Panc1 (cell line): ENCODE data around the gene NSD2. TPM values are rescaled to one million over a fixed set of nuclear protein-coding genes. Genes with fewer than 3 reads are reported as not detected.

Source experiments
- ATAC-seq: fragments of 200-7000 bp; cut with Tn5 transposase; 2 replicates; pipeline ENCODE4 v1.9.1; 2020; ENCODE audit warnings: mild to moderate bottlenecking, moderate library complexity
- BruUV-seq: library from RNA; stranded (reverse); fragments of 400-500 nt; replicated peaks from 2 replicates; lab custom pipeline; 2021; lab: Mats Ljungman, UMichigan
- CTCF ChIA-PET: fragments of 300-600 bp; sonication (Branson Sonifier 250); formaldehyde crosslinking; loops from one replicate; lab custom pipeline; 2022; ENCODE audit warnings: antibody characterized with exemption; lab: Charles Lee
- POLR2A ChIA-PET: fragments of 300-600 bp; sonication (Branson Sonifier 250); formaldehyde crosslinking; loops from one replicate; lab custom pipeline; 2022; ENCODE audit warnings: antibody characterized with exemption; lab: Charles Lee
- DNase-seq: peaks from one replicate; pipeline ENCODE4 v3.0.0-alpha.2; 2010; ENCODE audit warnings: low read depth, low spot score
- H3K27ac ChIP-seq: 2 replicates; pipeline ENCODE4 v1.5.1; 2011; ENCODE audit warnings: mild to moderate bottlenecking, low read length, inconsistent platforms
- H3K27me3 ChIP-seq: fragments of 200-500 bp; sonication (Bioruptor generic); 2 replicates; pipeline ENCODE4 v1.6.0; 2014; ENCODE audit warnings: low read length, inconsistent platforms; ENCODE audit not compliant: control insufficient read depth, insufficient read depth
- H3K36me3 ChIP-seq: fragments of 200-500 bp; sonication (Bioruptor generic); 2 replicates; pipeline ENCODE4 v1.5.1; 2014; ENCODE audit warnings: inconsistent platforms, mild to moderate bottlenecking, low read length, moderate library complexity; ENCODE audit not compliant: control insufficient read depth, insufficient read depth
- H3K4me1 ChIP-seq: 2 replicates; pipeline ENCODE4 v1.5.1; 2011; ENCODE audit warnings: inconsistent platforms, mild to moderate bottlenecking, low read length, moderate library complexity; ENCODE audit not compliant: control insufficient read depth, insufficient read depth
- H3K4me3 ChIP-seq, 2 experiments: 2 replicates each; pipeline ENCODE4 v1.5.1; 2011 to 2012; ENCODE audit warnings: low read depth in 2 of 2, low read length in 2 of 2, mild to moderate bottlenecking in 2 of 2, inconsistent platforms in 1 of 2, moderate library complexity in 1 of 2
- H3K9me3 ChIP-seq: fragments of 200-500 bp; sonication (Bioruptor generic); 2 replicates; pipeline ENCODE4 v1.5.1; 2014; ENCODE audit warnings: low read depth, mild to moderate bottlenecking, inconsistent platforms, low read length, moderate library complexity; ENCODE audit not compliant: control insufficient read depth, insufficient read depth
- POLR2AphosphoS5 ChIP-seq: IDR thresholded peaks from 2 replicates; pipeline ENCODE4 v1.6.1; 2012; ENCODE audit warnings: mild to moderate bottlenecking, low read depth, low read length, moderate library complexity
- SIN3A ChIP-seq: IDR thresholded peaks from 2 replicates; pipeline ENCODE4 v1.6.1; 2012; ENCODE audit warnings: low read depth, mild to moderate bottlenecking, low read length, moderate library complexity, borderline replicate concordance; ENCODE audit not compliant: insufficient read depth
- TCF7L2 ChIP-seq: IDR thresholded peaks from 2 replicates; pipeline ENCODE4 v1.6.1; 2011; ENCODE audit warnings: mild to moderate bottlenecking, low read depth, low read length, inconsistent platforms
- in situ Hi-C: cut with HindIII; loops from 2 replicates; pipeline ENCODE4 v1.10.0; 2016; ENCODE audit warnings: low sequenced_read_pairs, low pct_unique_long_range_greater_than_20kb
- intact Hi-C: fragments of 100-400 bp; cut with micrococcal nuclease; formaldehyde crosslinking; loops from one replicate; pipeline ENCODE4 v1.10.0; 2022; ENCODE audit not compliant: unreplicated experiment
- total RNA-seq: library from RNA; stranded (reverse); gene quantifications from one replicate; pipeline ENCODE4 v1.2.1, GENCODE V29; 2021; ENCODE audit not compliant: unreplicated experiment
- TF ChIP-seq, protein P1 (sequence below): fragments of 450-650 bp; IDR thresholded peaks from 2 replicates; pipeline ENCODE4 v1.5.1; 2017; ENCODE audit warnings: mild to moderate bottlenecking
- TF ChIP-seq, protein P2 (sequence below), 2 experiments: IDR thresholded peaks; 2 replicates each; pipeline ENCODE4 v1.6.1; 2011 to 2012; ENCODE audit warnings: low read depth in 2 of 2, control low read depth in 1 of 2, low read length in 1 of 2, mild to moderate bottlenecking in 1 of 2, moderate library complexity in 1 of 2; ENCODE audit not compliant: insufficient read depth in 1 of 2

The NSD2 gene
- total RNA-seq, 1 experiment from 2014 or later: 116 TPM

DNA sequence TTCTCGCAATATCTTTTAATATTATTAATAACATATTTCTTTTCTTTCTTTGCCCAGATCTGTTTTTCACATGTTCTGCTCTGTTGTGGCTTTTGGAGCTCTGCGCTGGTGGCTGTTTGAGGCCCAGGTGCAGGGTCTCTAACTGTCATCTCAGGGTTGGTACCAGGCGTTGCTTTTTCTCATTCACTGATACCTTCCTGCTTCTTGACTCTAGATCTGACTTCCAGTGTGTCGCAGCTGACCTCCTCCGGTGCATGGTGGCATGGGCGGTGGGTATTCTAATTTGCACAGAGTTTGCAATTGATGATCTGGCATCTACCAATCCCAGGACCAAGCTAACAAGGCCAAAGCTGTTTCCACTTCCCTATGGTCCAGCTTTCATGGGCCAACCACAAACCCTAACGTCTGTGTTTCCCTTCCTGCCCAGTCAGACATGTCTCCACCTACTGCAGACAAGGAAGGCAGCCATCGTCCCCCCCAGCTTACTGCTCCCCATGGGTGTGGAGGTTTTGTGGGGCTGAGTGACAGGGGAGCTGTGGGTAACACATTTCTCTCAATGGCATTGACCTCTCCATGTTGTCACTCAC, 40.5 kb upstream of the NSD2 start:
- Histone ChIP-seq H3K36me3 (no peaks in the 10 kb centered on the region), H3K9me3 (no peaks in the 10 kb centered on the region), H3K4me1 (no peaks in the 10 kb centered on the region), H3K27me3 (no peaks in the 10 kb centered on the region), H3K4me3 (no peak overlapping the region), H3K27ac (no peak overlapping the region)
- ChIA-PET POLR2A (no interaction called here), CTCF (no interaction called here)
- TF ChIP-seq TCF7L2 (no peak), SIN3A (no peak), POLR2AphosphoS5 (no peak)
- TF ChIP-seq, protein P1, sequence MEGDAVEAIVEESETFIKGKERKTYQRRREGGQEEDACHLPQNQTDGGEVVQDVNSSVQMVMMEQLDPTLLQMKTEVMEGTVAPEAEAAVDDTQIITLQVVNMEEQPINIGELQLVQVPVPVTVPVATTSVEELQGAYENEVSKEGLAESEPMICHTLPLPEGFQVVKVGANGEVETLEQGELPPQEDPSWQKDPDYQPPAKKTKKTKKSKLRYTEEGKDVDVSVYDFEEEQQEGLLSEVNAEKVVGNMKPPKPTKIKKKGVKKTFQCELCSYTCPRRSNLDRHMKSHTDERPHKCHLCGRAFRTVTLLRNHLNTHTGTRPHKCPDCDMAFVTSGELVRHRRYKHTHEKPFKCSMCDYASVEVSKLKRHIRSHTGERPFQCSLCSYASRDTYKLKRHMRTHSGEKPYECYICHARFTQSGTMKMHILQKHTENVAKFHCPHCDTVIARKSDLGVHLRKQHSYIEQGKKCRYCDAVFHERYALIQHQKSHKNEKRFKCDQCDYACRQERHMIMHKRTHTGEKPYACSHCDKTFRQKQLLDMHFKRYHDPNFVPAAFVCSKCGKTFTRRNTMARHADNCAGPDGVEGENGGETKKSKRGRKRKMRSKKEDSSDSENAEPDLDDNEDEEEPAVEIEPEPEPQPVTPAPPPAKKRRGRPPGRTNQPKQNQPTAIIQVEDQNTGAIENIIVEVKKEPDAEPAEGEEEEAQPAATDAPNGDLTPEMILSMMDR: no peak
- TF ChIP-seq, protein P2, sequence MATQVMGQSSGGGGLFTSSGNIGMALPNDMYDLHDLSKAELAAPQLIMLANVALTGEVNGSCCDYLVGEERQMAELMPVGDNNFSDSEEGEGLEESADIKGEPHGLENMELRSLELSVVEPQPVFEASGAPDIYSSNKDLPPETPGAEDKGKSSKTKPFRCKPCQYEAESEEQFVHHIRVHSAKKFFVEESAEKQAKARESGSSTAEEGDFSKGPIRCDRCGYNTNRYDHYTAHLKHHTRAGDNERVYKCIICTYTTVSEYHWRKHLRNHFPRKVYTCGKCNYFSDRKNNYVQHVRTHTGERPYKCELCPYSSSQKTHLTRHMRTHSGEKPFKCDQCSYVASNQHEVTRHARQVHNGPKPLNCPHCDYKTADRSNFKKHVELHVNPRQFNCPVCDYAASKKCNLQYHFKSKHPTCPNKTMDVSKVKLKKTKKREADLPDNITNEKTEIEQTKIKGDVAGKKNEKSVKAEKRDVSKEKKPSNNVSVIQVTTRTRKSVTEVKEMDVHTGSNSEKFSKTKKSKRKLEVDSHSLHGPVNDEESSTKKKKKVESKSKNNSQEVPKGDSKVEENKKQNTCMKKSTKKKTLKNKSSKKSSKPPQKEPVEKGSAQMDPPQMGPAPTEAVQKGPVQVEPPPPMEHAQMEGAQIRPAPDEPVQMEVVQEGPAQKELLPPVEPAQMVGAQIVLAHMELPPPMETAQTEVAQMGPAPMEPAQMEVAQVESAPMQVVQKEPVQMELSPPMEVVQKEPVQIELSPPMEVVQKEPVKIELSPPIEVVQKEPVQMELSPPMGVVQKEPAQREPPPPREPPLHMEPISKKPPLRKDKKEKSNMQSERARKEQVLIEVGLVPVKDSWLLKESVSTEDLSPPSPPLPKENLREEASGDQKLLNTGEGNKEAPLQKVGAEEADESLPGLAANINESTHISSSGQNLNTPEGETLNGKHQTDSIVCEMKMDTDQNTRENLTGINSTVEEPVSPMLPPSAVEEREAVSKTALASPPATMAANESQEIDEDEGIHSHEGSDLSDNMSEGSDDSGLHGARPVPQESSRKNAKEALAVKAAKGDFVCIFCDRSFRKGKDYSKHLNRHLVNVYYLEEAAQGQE (IDR thresholded peaks at IDR 0.05; ENCODE audit: insufficient read depth in 1 of 2, low read depth in 2 of 2, low read length in 1 of 2): no peak
- in situ Hi-C loops (no loop called here), intact Hi-C loops (no loop called here)
- no TSS peak for BruUV-seq
- DNase-seq (no peak), ATAC-seq (no peak)

DNA sequence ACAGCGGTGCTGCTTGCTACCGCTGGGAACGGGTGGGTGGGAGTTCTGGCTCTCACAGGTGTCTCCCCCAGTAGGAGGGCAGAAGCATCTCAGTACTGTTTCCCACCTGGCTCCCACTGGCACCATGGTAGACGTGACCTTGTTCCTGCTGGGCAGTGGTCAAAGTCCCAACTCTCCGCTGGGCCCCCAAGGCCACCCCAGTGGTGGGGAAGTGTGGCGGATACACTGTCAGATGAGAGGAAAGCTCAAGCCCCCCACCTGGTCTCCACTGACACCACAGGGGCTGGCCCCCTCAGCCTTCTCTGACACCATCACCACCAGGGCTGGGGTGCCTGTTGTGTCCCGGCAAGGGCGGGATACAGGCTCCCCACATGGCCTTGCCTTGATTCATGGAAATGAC, 39.9 kb upstream of the NSD2 start:
- no peaks in the 10 kb centered on the region for H3K4me1 ChIP-seq
- ATAC-seq (no peak), DNase-seq (no peak)
- ChIA-PET POLR2A (no interaction called here), CTCF (interaction anchor here (0.5 kb wide), 1 partner anchor 18 kb away, joined by 4 read pairs; no protein-coding TSS in a partner anchor)
- H3K27me3 ChIP-seq: no peaks in the 10 kb centered on the region
- no peak overlapping the region for H3K27ac ChIP-seq
- no peak overlapping the region for H3K4me3 ChIP-seq
- TF ChIP-seq, protein P2 (IDR thresholded peaks at IDR 0.05; ENCODE audit: insufficient read depth in 1 of 2, low read depth in 2 of 2, low read length in 1 of 2): no peak
- TF ChIP-seq SIN3A: no peak
- TF ChIP-seq TCF7L2: no peak
- TF ChIP-seq, protein P1: no peak
- TF ChIP-seq POLR2AphosphoS5: no peak
- intact Hi-C loops: no loop called here
- no peaks in the 10 kb centered on the region for H3K9me3 ChIP-seq
- no peaks in the 10 kb centered on the region for H3K36me3 ChIP-seq
- BruUV-seq: no TSS peak
- in situ Hi-C loops: no loop called here
